ENCODE results near the gene PSMD6.
A peak's percentile ranks its signal among the peaks of the same experiment; 100 is the strongest.

PSMD6 gene

DNA sequence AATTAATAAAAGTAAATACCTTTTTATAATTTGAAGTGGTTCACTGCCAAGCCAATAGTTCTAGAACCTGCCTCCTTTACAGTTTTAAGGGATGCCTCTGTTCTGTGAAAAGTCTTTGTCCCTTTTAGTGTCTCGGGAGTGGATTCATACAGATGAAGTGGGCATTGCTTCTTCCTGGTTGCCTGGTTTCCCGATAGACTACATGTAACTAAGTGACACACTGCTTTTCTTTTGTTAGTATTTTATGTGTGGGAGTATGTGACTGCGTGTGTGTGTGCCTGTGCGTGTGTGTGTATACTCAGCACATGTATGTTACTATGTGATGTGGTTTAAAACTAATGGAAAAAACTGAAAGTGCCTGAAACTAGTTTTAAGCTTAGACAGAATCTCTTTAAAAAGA, 21.1 kb downstream of the PSMD6 start:
- TF ChIP-seq CTCF (IDR thresholded peaks at IDR 0.05; ENCODE audit: low read depth, low read length) = no peak
- Histone ChIP-seq H3K4me1 (no peaks in the 10 kb centered on the region), H3K9me3 (no peaks in the 10 kb centered on the region), H3K27me3 (no peaks in the 10 kb centered on the region), H3K36me3 (peaks cover 25% of the 10 kb centered on the region), H3K4me3 (ENCODE audit: low read depth, low read length) (no peak overlapping the region)
- no peak for DNase-seq

GRCh38 chr3:64000453-64001055, 22.7 kb downstream of the PSMD6 start:
- TF ChIP-seq CTCF (IDR thresholded peaks at IDR 0.05; ENCODE audit: low read depth, low read length) = no peak
- H3K4me1 ChIP-seq = no peaks in the 10 kb centered on the region
- H3K36me3 ChIP-seq = peaks cover 20% of the 10 kb centered on the region
- no peak overlapping the region for H3K4me3 ChIP-seq (ENCODE audit: low read depth, low read length)
- no peaks in the 10 kb centered on the region for H3K27me3 ChIP-seq
- DNase-seq = no peak
- no peaks in the 10 kb centered on the region for H3K9me3 ChIP-seq

- Histone ChIP-seq H3K27me3 (no peaks in the 10 kb centered on the region), H3K36me3 (peaks cover 23% of the 10 kb centered on the region), H3K4me3 (ENCODE audit: low read depth, low read length) (no peak overlapping the region), H3K4me1 (no peaks in the 10 kb centered on the region), H3K9me3 (no peaks in the 10 kb centered on the region)
- TF ChIP-seq CTCF (IDR thresholded peaks at IDR 0.05; ENCODE audit: low read depth, low read length) = no peak
- no peak for DNase-seq
These were observed 24.2 kb downstream of the PSMD6 start for GRCh38 chr3:63998852-63999754.

DNA sequence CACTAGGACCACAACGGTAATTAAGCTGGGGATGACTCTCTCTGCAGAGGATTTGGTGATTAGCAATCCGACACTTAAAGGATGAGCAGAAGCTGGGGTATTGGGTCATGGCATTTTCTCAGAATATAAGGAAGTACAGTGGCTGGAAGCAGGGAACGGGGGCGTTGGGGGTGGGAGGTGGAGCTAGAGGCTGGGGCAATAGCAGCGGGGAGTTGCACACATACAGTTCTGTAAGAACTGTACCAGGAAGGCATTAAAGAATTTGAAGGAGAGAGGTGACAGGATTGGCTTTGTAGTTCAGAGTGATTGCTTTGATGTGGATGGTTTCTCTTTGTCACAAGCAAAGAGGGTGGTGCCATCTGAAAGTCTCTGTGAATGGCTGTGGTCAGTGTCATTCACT, 28.2 kb downstream of the PSMD6 start:
- TF ChIP-seq CTCF (IDR thresholded peaks at IDR 0.05; ENCODE audit: low read depth, low read length) = no peak
- H3K4me1 ChIP-seq = no peaks in the 10 kb centered on the region
- no peak overlapping the region for H3K4me3 ChIP-seq (ENCODE audit: low read depth, low read length)
- no peaks in the 10 kb centered on the region for H3K27me3 ChIP-seq
- H3K9me3 ChIP-seq = no peaks in the 10 kb centered on the region
- no peak for DNase-seq
- H3K36me3 ChIP-seq = peaks cover 34% of the 10 kb centered on the region

- H3K36me3 ChIP-seq = peaks cover 42% of the 10 kb centered on the region
These were observed 29.6 kb downstream of the PSMD6 start for GRCh38 chr3:63993653-63994079.

More at GRCh38 chr3:63993653-63994079, 29.6 kb downstream of the PSMD6 start:
- H3K9me3 ChIP-seq = no peaks in the 10 kb centered on the region
- no peaks in the 10 kb centered on the region for H3K4me1 ChIP-seq
- DNase-seq = peak; percentile 72
- TF ChIP-seq CTCF (IDR thresholded peaks at IDR 0.05; ENCODE audit: low read depth, low read length) = peak; percentile 98
- H3K4me3 ChIP-seq (ENCODE audit: low read depth, low read length) = no peak overlapping the region
- H3K27me3 ChIP-seq = no peaks in the 10 kb centered on the region
